MM.1S (cell line): ENCODE data around the gene HELB.
A peak's percentile ranks its signal among the peaks of the same experiment; 100 is the strongest.
"Not testable (repeated sequence)": the region's sequence is repeated elsewhere in the genome, so short reads cannot be mapped to it uniquely, and the experiment has no call there.

Experiments used
- DNase-seq: peaks from one replicate; pipeline ENCODE4 v3.0.0-alpha.2; 2015
- H2AFZ ChIP-seq: fragments of 300-600 bp; sonication (generic); 2 replicates; pipeline ENCODE4 v1.6.0; 2016; ENCODE audit warnings: antibody characterized with exemption, low read length
- H3F3A ChIP-seq: fragments of 300-600 bp; sonication (generic); 2 replicates; pipeline ENCODE4 v1.6.1; 2016; ENCODE audit warnings: mild to moderate bottlenecking, antibody characterized with exemption, low read length, moderate library complexity, mixed read lengths; ENCODE audit not compliant: insufficient read depth
- H3K27ac ChIP-seq: fragments of 300-600 bp; sonication (generic); 2 replicates; pipeline ENCODE4 v1.5.1; 2016; ENCODE audit warnings: mild to moderate bottlenecking, low read length
- H3K27me3 ChIP-seq: fragments of 300-600 bp; sonication (generic); replicated peaks from 2 replicates; pipeline ENCODE4 v1.6.0; 2016; ENCODE audit warnings: low read length; ENCODE audit not compliant: insufficient read depth
- H3K36me3 ChIP-seq: fragments of 300-600 bp; sonication (generic); replicated peaks from 2 replicates; pipeline ENCODE4 v1.6.1; 2016; ENCODE audit warnings: mild to moderate bottlenecking, low read length, mixed read lengths; ENCODE audit not compliant: insufficient read depth
- H3K4me1 ChIP-seq: fragments of 300-600 bp; sonication (generic); 2 replicates; pipeline ENCODE4 v1.6.1; 2016; ENCODE audit warnings: low read length, mixed read lengths
- H3K4me2 ChIP-seq: fragments of 300-600 bp; sonication (generic); 2 replicates; pipeline ENCODE4 v1.6.0; 2016; ENCODE audit warnings: low read depth, low read length
- H3K4me3 ChIP-seq: fragments of 300-600 bp; sonication (generic); 2 replicates; pipeline ENCODE4 v1.5.1; 2016; ENCODE audit warnings: low read length, mixed read lengths
- H3K79me2 ChIP-seq: fragments of 300-600 bp; sonication (generic); 2 replicates; pipeline ENCODE4 v1.6.1; 2016; ENCODE audit warnings: mixed run types, low read length, mixed read lengths
- H3K9ac ChIP-seq: fragments of 300-600 bp; sonication (generic); 2 replicates; pipeline ENCODE4 v1.6.1; 2016; ENCODE audit warnings: low read length, mixed read lengths
- H3K9me2 ChIP-seq: fragments of 300-600 bp; sonication (generic); replicated peaks from 2 replicates; pipeline ENCODE4 v1.6.1; 2016; ENCODE audit warnings: mild to moderate bottlenecking, low read length, mixed read lengths; ENCODE audit not compliant: insufficient read depth
- H3K9me3 ChIP-seq: fragments of 300-600 bp; sonication (generic); replicated peaks from 2 replicates; pipeline ENCODE4 v1.6.1; 2016; ENCODE audit warnings: mild to moderate bottlenecking, low read length, mixed read lengths; ENCODE audit not compliant: insufficient read depth
- H4K20me1 ChIP-seq: fragments of 300-600 bp; sonication (generic); 2 replicates; pipeline ENCODE4 v1.6.1; 2016; ENCODE audit warnings: mild to moderate bottlenecking, low read length, moderate library complexity, mixed read lengths; ENCODE audit not compliant: insufficient read depth
- CTCF ChIP-seq: fragments of 300-600 bp; sonication (generic); IDR thresholded peaks from 2 replicates; pipeline ENCODE4 v1.5.1; 2016; ENCODE audit warnings: antibody characterized with exemption, low read length, mixed read lengths
- EZH2 ChIP-seq: fragments of 300-600 bp; sonication (generic); optimal IDR thresholded peaks from 2 replicates; pipeline ENCODE3; 2017; ENCODE audit warnings: low read depth, mild to moderate bottlenecking, antibody characterized with exemption, low read length, mixed read lengths
- EZH2phosphoT487 ChIP-seq: fragments of 300-600 bp; sonication (generic); IDR thresholded peaks from 2 replicates; pipeline ENCODE4 v1.6.1; 2018; ENCODE audit warnings: antibody characterized with exemption, low read length

Gene HELB

DNA sequence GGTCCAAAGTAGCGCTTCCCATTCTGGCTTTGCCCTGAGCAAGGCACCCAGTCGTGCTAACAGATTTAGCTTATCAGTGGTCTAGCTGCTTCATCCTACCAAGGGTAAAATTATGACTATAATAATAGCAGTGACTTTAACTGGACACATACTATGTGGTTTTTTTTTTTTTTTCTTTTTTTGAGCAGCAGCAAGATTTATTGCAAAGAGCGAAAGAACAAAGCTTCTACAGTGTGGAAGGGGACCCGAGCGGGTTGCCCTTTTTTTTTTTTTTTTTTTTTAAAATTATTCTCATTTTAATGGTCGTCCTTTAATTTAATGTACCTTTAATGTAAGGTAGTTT lies 505 bp downstream of the HELB start:
- Histone ChIP-seq H3K27ac (peak overlapping the region; percentile 98), H3K4me2 (peak overlapping the region; percentile 87), H2AFZ (peak overlapping the region; percentile 92), H3K4me1 (peaks cover 13% of the 10 kb centered on the region; the same call in 1 of the 2 replicates), H3K36me3 (0 out of 2 replicates have a peak, but pooled peaks cover 8% of the 10 kb centered on the region), H3K4me3 (peak overlapping the region; percentile 92), H3K9me2 (no peaks in the 10 kb centered on the region), H3K79me2 (peaks cover 31% of the 10 kb centered on the region), H3K27me3 (0 out of 2 replicates have a peak, but pooled peaks cover 5% of the 10 kb centered on the region), H3K9me3 (no peaks in the 10 kb centered on the region), H3K9ac (peak overlapping the region; percentile 87), H3F3A (peaks cover 22% of the 10 kb centered on the region), H4K20me1 (no peaks in the 10 kb centered on the region)
- TF ChIP-seq EZH2, result no peak
- no peak for TF ChIP-seq EZH2phosphoT487
- no peak for TF ChIP-seq CTCF
- DNase-seq, result no peak

DNA sequence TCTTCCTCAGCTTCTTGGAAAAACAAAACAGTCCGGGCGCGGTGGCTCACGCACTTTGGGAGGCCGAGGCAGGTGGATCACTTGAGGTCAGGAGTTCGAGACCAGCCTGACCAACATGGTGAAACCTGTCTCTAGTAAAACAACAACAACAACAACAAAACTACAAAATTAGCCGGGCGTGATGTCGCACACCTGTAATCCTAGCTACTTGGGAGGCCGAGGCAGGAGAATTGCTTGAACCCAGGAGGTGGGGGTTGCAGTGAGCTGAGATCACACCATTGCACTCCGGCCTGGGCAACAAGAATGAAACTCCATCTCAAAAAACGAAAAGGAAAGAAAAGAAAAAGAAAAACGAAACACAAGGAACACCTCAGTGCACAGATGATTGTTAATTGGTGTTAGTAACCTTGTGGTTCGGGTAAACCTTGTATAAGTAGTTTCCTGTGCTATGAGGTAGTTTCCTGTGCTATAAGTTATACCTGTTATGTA lies 1.1 kb downstream of the HELB start:
- H3K9ac ChIP-seq, result peak overlapping the region; percentile 87
- peak overlapping the region; percentile 87 for H3K4me2 ChIP-seq
- H3K27me3 ChIP-seq, H3K9me2 ChIP-seq, H3K9me3 ChIP-seq, H3K36me3 ChIP-seq, H4K20me1 ChIP-seq, H2AFZ ChIP-seq: not testable (repeated sequence)
- H3F3A ChIP-seq, result peaks cover 22% of the 10 kb centered on the region
- DNase-seq, result peak; percentile 80
- peaks cover 31% of the 10 kb centered on the region for H3K79me2 ChIP-seq
- H3K4me1 ChIP-seq, result peaks cover 13% of the 10 kb centered on the region; the same call in 1 of the 2 replicates
- peak overlapping the region; percentile 98; the same call in 1 of the 2 replicates for H3K27ac ChIP-seq
- peak overlapping the region; percentile 92 for H3K4me3 ChIP-seq

GRCh38 chr12:66304296-66304900 lies 2.1 kb downstream of the HELB start:
- Histone ChIP-seq H3K27ac (peak overlapping the region; percentile 98), H3K9ac (peak overlapping the region; percentile 87; the same call in 1 of the 2 replicates), H3K4me2 (peak overlapping the region; percentile 87)

More at GRCh38 chr12:66304296-66304900, 2.1 kb downstream of the HELB start:
- Histone ChIP-seq H3K4me3 (peak overlapping the region; percentile 92), H3K27me3 (0 out of 2 replicates have a peak, but pooled peaks cover 5% of the 10 kb centered on the region), H4K20me1 (no peaks in the 10 kb centered on the region), H3K4me1 (peaks cover 13% of the 10 kb centered on the region; the same call in 1 of the 2 replicates), H3K9me3 (no peaks in the 10 kb centered on the region), H3K9me2 (no peaks in the 10 kb centered on the region), H3K79me2 (peaks cover 31% of the 10 kb centered on the region), H3F3A (peaks cover 22% of the 10 kb centered on the region), H2AFZ (no peak overlapping the region), H3K36me3 (peaks cover 8% of the 10 kb centered on the region; the same call in 1 of the 2 replicates)
- TF ChIP-seq CTCF, result no peak
- no peak for TF ChIP-seq EZH2
- TF ChIP-seq EZH2phosphoT487, result no peak
- peak; percentile 53 for DNase-seq
